IPS DF 4.7 (cell line): ENCODE results near the gene SLC45A2.
"Not testable (repeated sequence)": the region's sequence is repeated elsewhere in the genome, so short reads cannot be mapped to it uniquely, and the experiment has no call there.

Experiments used
- DNase-seq: peaks from one replicate; pipeline ENCODE4 v3.0.0-alpha.2; 2013; ENCODE audit warnings: low spot score; ENCODE audit errors: extremely low read depth

SLC45A2 gene

DNA sequence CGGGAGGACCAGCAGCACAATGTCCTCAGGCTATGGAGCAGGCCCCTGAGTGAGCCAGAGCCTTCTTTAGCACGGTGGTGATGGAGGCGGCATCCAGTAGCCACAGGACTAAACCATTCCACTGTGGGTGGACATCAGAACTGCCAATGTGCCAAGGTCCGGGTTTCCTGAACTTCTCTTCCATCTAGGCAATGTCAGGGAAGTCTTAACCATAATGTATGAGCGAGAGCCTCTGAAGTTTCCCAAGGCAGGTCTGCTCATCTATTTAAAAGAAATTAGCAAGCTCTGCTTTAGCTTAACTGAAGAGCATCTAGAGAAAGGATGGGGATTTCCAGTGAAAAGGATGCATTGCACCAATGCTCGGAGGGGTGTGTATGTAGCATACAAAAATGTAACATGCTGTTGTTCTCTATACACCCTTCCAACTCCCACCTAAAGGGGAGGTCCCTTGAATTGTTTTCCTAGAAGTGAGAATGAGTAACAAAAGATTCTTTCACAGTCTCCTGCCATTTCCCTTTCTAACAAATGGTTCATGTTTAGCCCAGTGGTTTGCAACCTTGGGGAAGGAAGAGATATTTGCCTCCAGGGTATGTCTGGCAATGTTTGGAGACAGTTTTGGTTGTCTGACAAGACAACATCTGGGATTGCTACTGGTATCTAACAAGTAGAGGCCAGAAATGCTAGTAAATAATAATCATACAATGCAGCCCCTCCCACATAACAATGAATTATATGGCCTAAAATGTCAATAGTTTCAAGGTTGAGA, 54.4 kb downstream of the SLC45A2 start:
- DNase-seq: no peak

DNA sequence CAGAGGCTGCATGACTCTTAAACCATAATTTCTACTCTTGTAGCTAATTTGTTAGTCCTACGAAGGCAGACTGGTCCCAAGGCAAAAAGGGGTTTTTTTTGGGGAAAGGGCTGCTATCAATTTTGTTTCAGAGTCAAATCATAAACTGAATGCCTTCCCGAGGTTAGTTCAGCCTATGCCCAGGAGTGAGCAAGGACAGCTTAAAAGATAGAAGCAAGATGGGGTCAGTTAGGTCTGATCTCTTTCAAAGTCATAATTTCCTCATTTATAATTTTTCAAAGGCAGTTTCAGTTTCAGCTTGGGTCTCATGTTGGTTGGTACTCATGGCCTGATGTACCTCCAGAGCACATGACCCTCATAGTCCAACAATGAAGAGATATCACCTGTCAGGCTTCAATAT, 56.2 kb downstream of the SLC45A2 start:
- DNase-seq: no peak

DNA sequence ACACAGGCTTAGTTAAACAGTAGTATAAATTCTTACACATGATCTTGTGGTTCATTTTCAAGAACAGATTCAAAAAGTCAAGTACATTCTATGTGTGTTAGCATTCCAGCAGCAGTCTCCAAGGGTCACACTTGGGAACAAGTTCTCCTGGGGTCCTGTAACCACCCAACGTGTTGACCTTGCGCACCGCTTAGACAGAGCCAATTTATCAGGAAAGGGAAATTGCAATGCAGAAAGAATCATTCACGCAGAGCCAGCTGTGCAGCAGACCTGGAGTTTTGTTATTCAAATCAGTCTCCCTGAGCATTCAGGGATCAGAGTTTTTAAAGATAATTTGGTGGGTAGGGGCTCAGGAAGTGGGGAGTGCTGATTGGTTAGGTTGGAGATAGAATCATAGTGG, 56.8 kb downstream of the SLC45A2 start:
- DNase-seq: no peak

DNA sequence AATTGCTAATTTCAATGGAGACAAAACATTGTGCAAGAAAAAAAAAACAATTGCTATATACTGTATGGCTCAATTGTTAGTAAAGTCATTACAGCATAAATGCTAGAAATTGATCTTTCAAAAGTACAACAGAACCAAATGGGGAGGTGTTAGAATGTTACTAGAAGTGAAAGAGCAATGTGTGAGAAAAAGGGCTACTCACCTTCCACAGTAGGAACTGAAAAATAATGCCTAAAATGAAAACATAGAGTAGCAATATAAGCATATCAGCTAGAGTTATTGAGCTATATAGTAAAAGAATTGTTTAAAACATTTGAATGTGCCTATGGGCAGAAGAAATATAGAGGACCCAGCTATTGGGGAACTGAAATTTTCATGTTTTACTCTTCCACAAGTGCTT, 59.2 kb downstream of the SLC45A2 start:
- DNase-seq: no peak

DNA sequence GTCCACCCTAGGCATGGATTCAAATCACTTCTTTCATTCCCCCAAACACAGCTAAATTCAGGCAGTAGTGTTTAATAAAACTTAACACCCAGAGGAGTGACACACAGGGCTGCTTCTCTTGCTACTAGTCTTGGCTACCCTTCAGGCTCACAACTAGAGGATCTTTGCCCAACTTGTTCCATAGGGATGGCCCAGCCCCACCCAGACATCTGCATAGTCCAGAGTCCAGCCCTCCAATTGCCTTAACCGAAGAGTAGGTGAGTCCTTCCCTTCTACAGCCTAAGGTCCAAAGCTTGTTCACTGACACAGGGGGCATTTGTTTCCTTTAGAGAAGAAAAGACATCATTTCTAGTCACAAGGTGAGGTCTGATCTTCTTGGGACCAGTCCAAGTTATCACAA, 63.5 kb downstream of the SLC45A2 start:
- DNase-seq: no peak

DNA sequence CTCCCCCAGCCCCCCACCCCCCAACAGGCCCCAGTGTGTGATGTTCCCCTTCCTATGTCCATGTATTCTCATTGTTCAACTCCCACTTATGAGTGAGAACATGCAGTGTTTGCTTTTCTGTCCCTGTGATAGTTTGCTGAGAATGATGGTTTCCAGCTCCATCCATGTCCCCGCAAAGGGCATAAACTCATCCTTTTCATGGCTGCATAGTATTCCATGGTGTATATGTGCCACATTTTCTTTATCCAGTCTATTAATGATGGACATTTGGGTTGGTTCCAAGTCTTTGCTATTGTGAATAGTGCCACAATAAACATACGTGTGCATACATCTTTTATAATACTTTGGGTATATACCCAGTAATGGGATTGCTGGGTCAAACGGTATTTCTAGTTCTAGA, 69.6 kb downstream of the SLC45A2 start:
- not testable (repeated sequence) for DNase-seq

DNA sequence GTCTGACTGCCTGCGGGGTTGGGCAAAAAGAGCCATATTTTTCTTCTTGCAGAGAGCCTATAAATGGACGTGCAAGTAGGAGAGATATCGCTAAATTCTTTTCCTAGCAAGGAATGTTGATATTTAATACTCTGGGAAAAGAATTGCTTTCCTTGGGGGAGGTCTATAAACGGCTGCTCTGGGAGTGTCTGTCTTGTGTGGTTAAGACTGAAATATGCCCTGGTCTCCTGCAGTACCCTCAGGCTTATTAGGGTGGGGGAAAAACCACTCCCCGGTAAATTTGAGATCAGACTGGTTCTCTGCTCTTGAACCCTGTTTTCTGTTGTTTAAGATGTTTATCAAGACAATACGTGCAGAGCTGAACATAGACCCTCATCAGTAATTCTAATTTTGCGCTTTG, 78.2 kb downstream of the SLC45A2 start:
- DNase-seq: not testable (repeated sequence)

DNA sequence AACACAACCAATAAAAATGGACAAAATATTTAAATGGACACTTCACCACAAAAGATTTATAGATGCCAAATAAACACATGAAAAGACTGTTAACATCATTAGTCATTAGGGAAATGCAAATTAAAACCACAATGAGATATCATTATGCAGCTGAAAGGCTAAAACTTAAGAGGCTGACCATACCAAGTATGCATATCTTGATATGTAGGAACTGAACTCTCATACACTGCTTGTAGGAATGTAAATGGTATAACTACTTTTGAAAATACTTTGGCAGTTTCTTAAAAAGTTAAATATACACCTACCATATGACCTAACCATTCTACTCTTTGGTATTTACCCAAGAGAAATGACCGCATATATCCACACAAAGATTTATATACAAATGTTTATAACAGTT, 79.1 kb downstream of the SLC45A2 start:
- no peak for DNase-seq

DNA sequence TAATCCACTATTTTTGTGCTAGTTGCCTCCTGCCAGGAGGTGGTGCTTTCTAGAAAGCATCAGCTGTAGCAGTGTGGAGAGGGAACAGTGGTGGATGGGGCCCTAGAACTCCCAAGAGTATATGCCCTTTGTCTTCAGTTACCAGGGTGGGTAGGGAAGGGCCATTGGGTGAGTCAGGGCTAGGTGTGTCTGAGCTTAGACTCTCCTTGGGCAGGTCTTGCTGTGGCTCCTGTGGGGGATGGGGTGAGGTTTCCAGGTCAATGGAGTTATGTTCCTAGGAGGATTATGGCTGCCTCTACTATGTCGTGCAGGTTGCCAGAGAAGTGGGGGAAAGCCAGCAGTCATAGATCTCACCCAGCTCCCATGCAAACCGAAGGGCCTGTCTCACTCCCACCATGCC, 81.4 kb downstream of the SLC45A2 start:
- no peak for DNase-seq

DNA sequence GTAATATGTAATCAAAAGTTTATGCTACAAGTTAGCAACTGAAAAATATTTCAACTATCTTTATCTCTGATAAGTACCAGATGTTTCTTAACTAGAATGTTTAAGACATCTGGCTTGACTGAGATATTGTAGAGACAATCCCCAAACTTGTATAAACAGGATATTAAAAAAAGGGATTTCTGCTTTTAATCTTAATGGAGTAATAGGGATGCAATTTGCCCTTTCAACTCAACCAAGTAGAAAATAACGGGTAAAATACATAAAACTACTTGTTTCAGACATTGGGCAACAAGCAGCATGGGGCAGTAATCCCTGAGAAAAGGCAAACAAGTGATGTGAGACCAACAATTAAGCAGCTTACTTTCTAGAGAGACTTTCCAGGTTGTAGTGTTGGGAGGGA, 83.3 kb downstream of the SLC45A2 start:
- DNase-seq: no peak
